Osteocyte (in vitro differentiated cells): ENCODE results near the gene PPRC1. TPM values are rescaled to one million over a fixed set of nuclear protein-coding genes. Genes with fewer than 3 reads are reported as not detected.

Experiments
- DNase-seq: peaks from one replicate; pipeline ENCODE4 v3.0.0; 2021; ENCODE audit warnings: mixed read lengths; ENCODE audit not compliant: unreplicated experiment; ENCODE audit errors: extremely low spot score
- H3K27ac Mint-ChIP-seq: one replicate; pipeline ENCODE4 v1.8.0; 2021; ENCODE audit warnings: mild to moderate bottlenecking, mixed read lengths; ENCODE audit not compliant: unreplicated experiment
- H3K27me3 Mint-ChIP-seq: one replicate; pipeline ENCODE4 v1.8.0; 2021; ENCODE audit warnings: mixed read lengths; ENCODE audit not compliant: unreplicated experiment
- H3K36me3 Mint-ChIP-seq: one replicate; pipeline ENCODE4 v1.8.0; 2021; ENCODE audit warnings: mixed read lengths; ENCODE audit not compliant: unreplicated experiment
- H3K4me1 Mint-ChIP-seq: one replicate; pipeline ENCODE4 v1.8.0; 2021; ENCODE audit warnings: mixed read lengths; ENCODE audit not compliant: unreplicated experiment
- H3K4me3 Mint-ChIP-seq: one replicate; pipeline ENCODE4 v1.8.0; 2021; ENCODE audit warnings: mild to moderate bottlenecking, moderate library complexity, mixed read lengths; ENCODE audit not compliant: unreplicated experiment
- H3K9me3 Mint-ChIP-seq: one replicate; pipeline ENCODE4 v1.8.0; 2021; ENCODE audit warnings: mixed read lengths; ENCODE audit not compliant: unreplicated experiment
- CTCF ChIP-seq: fragments of 200-600 bp; sonication (generic); IDR thresholded peaks from 2 replicates; pipeline ENCODE4 v1.5.0; 2021; ENCODE audit warnings: antibody characterized with exemption, mild to moderate bottlenecking, moderate library complexity
- total RNA-seq: library from RNA; stranded (reverse); gene quantifications from 2 replicates; pipeline ENCODE4 v1.2.1, GENCODE V29; 2021

The PPRC1 gene
- total RNA-seq, 1 donor from 2014 or later, result 40.7 TPM

- H3K9me3 Mint-ChIP-seq, result no peaks in the 10 kb centered on the region
- H3K36me3 Mint-ChIP-seq, result no peaks in the 10 kb centered on the region
- H3K4me1 Mint-ChIP-seq, result peaks cover 57% of the 10 kb centered on the region
- no peak for DNase-seq
- H3K27me3 Mint-ChIP-seq, result no peaks in the 10 kb centered on the region
- no peak for TF ChIP-seq CTCF
- H3K27ac Mint-ChIP-seq, result peak overlapping the region; percentile 94
- H3K4me3 Mint-ChIP-seq, result peak overlapping the region; percentile 83
Observed at GRCh38 chr10:102118867-102119266, 14.0 kb upstream of the PPRC1 start.

GRCh38 chr10:102119417-102120141 lies 13.3 kb upstream of the PPRC1 start:
- no peak for TF ChIP-seq CTCF
- H3K4me1 Mint-ChIP-seq, result peaks cover 57% of the 10 kb centered on the region

GRCh38 chr10:102120142-102120990 lies 12.5 kb upstream of the PPRC1 start, which contains the start of gene LDB1:
Gene LDB1, minus strand, starts transcription at chr10:102120368. Its CDS starts 258 bp downstream, at chr10:102120110.
- peak; percentile 9 for TF ChIP-seq CTCF
- Mint-ChIP-seq H3K36me3 (no peaks in the 10 kb centered on the region), H3K27ac (peak within 1 kb of the TSS; percentile 94), H3K4me3 (peak within 1 kb of the TSS; percentile 83), H3K9me3 (no peaks in the 10 kb centered on the region), H3K4me1 (peaks cover 50% of the 10 kb centered on the region), H3K27me3 (no peaks in the 10 kb centered on the region)
- peak; percentile 91 for DNase-seq

More at GRCh38 chr10:102119417-102120141, 13.3 kb upstream of the PPRC1 start:
- H3K27me3 Mint-ChIP-seq, result no peaks in the 10 kb centered on the region
- no peak for DNase-seq
- no peaks in the 10 kb centered on the region for H3K36me3 Mint-ChIP-seq
- H3K4me3 Mint-ChIP-seq, result peak overlapping the region; percentile 83
- H3K9me3 Mint-ChIP-seq, result no peaks in the 10 kb centered on the region
- peak overlapping the region; percentile 94 for H3K27ac Mint-ChIP-seq

- peaks cover 42% of the 10 kb centered on the region for H3K4me1 Mint-ChIP-seq
- no peak for TF ChIP-seq CTCF
- H3K27ac Mint-ChIP-seq, result peak overlapping the region; percentile 91
- H3K4me3 Mint-ChIP-seq, result peak overlapping the region; percentile 82
- H3K9me3 Mint-ChIP-seq, result no peaks in the 10 kb centered on the region
- H3K27me3 Mint-ChIP-seq, result no peaks in the 10 kb centered on the region
- DNase-seq, result no peak
- no peaks in the 10 kb centered on the region for H3K36me3 Mint-ChIP-seq
Observed at GRCh38 chr10:102120991-102121738, 11.7 kb upstream of the PPRC1 start.
